RPMI7951 (cell line): ENCODE measurements around the gene SUCNR1. TPM values are rescaled to one million over a fixed set of nuclear protein-coding genes. Genes with fewer than 3 reads are reported as not detected.
A peak's percentile ranks its signal among the peaks of the same experiment; 100 is the strongest.
"Not testable (repeated sequence)": the region's sequence is repeated elsewhere in the genome, so short reads cannot be mapped to it uniquely, and the experiment has no call there.

Source experiments
- DNase-seq: peaks from one replicate; pipeline ENCODE4 v3.0.0-alpha.2; 2012; ENCODE audit warnings: low read depth
- total RNA-seq: library from RNA; depleted of rRNA; stranded (reverse); fragments of >200 nt; shearing (Covaris generic); gene quantifications from 2 replicates; pipeline ENCODE4 v1.2.3, GENCODE V29; 2014

Gene SUCNR1
- total RNA-seq, 1 experiment from 2014 or later, result 0.12 TPM

DNA sequence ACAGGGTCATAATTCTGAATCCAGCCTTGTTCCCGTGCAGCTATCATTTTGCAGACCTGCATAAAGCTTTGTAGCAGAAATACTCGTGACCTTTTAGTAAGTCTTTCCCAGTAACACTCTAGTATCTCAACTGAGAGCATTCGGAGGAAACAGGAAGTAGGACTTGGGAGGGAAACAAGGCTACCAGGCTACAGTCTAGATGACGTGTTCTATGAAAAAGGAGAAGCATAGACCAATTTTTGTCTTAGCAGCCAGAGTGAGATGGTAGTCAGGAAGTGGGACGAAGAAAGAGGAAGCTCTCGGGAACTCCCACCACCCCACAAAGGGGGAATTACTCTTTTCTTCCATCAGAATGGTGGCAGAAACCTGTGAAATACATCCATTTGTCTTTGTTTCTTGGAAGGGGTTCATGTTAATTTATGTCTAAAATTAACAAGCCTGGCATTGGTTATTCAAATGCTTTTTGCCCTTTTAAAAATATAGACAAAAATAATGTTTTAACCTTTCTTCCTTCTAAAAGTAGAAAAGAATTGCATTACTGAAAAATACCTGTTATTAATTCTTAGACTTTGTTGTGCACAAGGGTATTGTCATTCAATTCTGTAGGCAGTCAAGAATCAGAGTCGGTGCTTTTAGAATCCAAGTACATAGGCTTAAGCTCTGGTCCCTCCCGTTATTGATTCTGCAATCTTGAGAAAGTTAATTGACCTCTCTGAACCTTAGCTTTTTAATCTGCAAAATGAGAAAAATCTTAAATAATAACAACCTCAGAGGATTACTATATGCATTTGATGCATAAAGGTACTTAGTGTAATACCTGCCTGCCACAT, 1.6 kb upstream of the SUCNR1 start:
- DNase-seq, result peak; percentile 53

DNA sequence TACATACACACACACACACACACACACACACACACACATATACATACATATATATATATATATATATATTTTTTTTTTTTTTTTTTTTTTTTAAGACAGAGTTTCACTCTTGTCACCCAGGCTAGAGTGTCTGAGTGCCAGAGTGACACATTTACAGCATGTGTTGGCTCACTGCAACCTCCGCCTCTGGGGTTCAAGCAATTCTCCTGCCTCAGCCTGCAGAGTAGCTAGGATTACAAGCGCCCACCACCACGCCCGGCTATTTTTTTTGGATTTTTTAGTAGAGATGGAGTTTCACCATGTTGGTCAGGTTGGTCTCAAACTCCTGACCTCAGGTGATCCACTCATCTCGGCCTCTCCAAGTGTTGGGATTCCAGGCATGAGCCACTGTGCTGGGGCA, 636 bp downstream of the SUCNR1 start:
- DNase-seq, result not testable (repeated sequence)

DNA sequence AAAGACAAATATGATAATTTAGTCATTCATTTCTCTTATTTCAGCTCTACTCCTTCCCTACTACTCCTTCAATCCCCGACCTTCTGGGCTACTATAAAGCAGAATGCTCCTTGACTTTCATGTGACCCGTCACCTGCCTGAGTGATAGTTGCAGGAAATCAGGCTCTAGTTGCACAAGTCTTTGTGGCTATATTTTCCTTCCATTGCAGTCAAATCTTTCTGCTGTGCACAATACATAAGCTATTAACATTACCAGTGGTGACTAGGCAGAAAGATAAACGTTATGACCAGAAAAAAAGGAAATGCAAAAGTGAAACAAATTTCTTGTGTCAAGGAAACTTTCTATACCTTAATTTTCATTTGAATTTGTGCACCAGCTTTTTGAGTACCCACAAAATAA, 2.3 kb downstream of the SUCNR1 start:
- DNase-seq, result no peak

DNA sequence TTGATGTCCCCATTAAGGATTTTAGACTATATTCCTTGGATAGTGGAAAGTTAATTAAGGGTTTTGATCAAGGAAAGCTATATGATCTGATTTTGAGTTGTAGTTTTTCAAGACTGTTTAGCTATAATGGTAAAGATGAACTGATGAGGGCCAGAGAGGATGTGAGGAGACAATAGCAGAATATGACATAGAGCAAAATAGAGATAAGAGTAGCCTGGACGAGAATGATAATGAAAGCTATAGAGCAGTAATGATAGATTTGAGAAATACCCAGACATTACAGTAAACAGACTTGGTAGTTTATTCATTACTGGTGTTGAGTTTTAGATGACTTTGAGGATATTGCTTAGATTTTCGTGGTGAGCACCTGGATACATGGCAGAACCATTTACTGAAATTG, 3.8 kb downstream of the SUCNR1 start:
- no peak for DNase-seq

DNA sequence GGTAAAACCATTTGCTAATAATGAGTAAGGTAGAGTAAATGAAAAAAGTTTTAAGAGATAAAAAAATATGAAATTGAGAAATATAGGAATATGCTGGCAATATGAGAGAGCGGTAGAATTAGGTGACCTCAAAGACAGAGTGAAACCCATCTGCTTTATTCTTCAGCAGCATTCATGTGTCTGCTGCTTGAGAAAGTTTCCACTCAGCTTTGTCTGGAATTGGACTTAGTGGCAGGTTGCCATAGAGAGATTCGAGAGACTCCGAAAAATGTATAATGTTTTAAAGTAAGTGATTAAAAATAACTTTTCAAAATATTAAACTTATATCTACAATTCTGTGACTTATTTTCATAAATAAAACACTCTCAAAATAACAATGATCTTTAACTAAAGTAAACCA, 5.0 kb downstream of the SUCNR1 start:
- DNase-seq, result no peak

DNA sequence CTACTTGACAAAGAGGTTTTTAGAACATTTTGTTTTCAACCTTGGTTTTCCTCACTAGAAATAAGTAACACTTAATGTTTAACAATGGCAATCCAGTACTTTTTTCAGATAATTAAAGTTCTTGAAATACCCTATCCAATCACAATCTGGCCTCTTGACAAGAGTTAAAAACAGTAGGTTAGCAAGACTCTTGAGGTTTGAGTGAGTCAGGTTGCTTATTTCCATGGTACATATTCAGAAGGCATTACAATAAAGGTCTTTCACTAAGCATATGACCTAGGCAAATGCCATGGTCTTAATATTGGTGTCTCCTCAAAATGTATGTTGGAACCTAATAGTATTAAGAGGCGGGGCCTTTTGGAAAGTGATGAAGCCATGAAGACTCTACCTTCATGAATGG, 5.6 kb downstream of the SUCNR1 start:
- no peak for DNase-seq

DNA sequence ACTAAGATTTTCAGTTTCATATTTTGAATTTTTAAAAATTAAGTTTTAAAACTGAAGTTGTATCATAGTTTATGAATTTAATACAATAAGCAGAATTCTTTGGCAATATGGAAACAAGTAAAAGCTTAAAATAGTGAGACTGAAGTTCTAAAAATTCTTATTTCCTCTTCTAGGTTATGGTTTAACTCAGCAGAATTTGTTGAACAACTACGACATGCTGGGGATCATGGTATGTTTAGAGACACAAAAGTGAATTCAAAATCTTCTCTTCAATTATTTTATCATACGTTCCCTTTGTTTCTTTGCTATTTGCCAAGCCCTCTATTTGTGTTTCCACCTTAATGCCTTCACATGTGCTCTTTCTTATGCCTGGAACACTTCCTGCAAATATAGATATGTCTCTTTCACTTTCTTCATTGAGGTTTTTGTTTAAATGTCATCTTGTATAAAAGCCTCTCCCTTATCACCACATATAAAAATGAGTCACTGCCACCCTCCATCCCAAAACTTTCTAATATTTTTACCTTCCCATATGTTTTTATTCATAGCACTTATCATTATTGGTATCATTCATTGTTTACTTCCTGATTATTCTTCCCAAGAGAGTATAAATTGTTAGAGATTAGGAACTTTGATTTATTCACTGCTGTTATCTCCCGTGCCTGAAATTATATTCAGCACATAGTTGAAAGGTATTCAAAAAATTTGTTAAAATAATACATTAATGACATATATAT, 6.4 kb downstream of the SUCNR1 start:
- DNase-seq, result no peak

DNA sequence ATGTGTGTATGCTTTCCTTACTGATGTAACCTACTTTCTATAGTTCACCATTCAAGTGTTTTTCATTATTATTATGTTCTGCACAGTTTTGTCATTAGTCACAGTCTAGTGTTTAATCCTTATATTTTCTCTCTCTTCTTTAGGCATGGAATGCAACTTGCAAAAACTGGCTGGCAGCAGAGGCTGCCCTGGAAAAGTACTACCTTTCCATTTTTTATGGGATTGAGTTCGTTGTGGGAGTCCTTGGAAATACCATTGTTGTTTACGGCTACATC, 6.9 kb downstream of the SUCNR1 start:
- no peak for DNase-seq

DNA sequence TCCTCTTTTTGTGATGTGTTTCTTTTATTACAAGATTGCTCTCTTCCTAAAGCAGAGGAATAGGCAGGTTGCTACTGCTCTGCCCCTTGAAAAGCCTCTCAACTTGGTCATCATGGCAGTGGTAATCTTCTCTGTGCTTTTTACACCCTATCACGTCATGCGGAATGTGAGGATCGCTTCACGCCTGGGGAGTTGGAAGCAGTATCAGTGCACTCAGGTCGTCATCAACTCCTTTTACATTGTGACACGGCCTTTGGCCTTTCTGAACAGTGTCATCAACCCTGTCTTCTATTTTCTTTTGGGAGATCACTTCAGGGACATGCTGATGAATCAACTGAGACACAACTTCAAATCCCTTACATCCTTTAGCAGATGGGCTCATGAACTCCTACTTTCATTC, 7.7 kb downstream of the SUCNR1 start:
- no peak for DNase-seq

DNA sequence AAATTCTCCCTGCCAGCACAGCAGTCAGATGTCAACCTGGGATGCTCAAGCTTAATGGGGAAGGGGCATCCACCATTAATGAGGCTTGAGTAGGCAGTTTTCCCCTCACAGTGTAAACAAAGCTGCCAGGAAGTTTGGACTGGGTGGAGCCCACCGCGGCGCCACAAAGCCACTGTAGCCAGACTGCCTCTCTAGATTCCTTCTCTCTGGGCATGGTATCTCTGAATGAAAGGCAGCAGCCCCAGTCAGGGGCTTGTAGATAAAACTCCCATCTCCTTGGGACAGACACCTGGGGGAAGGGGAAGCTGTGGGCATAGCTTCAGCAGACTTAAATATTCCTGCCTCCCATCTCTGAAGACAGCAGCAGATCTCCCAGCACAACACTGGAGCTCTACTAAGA, 12.0 kb downstream of the SUCNR1 start:
- not testable (repeated sequence) for DNase-seq

DNA sequence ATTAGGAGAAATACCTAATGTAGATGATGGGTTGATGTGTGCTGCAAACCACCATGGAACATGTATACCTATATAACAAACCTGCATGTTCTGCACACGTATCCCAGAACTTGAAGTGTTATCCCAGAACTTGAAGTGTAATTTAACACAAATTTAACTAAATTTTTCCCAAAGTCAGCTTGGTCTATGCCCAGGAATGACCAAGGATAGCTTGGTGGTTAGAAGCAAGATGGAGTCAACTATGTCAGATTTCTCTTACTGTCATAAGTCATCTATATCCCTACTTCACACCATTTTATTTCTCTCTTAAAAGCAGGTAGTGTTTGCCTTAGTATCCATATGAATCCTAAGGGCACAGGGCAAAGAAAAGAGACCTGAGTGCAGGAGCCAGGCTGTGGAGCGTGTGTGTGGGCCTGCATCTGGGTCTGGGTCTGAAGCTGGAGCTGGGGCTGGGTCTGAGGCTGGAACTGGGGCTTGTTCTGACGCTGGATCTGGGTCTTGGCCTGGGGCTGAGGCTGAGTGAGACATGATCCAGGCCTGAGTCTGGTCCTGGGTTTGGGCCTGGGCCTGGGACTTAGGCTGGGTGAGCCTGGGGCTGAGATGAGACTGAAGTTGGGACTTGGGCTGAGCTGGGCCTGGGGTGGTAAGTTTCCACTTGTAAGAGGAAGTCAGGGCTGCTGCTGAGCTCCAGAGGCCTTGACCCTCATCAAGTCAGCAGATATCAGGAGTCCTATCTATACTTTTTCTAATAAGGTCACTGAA, 14.2 kb downstream of the SUCNR1 start:
- DNase-seq, result not testable (repeated sequence)

DNA sequence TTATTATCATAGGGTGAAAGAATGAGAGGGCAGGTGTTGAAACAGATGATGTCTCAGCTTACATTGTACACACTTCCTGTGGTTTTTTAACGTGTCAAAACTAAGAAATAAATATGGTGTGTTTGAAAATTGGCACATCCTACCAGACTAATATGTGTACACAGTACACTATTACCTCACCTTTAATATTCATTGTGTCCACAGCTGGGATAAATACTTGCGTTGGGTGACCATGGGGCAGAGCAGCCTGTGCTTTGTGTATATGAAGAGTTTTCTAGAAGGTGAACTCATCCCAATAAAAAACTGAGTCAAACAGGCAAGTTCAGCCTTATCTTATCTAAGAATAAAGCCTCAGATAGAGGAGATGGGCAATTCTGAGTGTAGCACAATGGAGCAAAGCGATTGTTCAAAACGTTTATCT, 17.3 kb downstream of the SUCNR1 start:
- no peak for DNase-seq

DNA sequence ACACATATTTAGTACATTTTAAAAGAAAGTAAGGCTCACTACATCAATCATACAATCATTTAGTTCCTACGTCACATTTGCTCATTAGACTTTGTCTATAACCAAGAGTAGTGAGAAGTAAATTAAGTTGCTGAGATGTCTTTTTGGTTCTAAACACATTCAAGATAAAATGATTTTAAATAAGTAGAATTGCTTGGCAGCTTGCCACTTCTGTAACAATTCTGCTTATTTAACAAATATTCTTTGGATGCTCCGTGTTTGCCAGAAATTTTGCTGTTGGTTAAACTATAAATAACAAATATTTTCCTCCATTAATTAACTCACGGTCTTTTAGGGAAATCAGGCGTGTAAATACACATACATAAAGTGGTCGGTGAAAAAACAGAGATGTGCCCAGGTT, 18.3 kb downstream of the SUCNR1 start:
- DNase-seq, result no peak

DNA sequence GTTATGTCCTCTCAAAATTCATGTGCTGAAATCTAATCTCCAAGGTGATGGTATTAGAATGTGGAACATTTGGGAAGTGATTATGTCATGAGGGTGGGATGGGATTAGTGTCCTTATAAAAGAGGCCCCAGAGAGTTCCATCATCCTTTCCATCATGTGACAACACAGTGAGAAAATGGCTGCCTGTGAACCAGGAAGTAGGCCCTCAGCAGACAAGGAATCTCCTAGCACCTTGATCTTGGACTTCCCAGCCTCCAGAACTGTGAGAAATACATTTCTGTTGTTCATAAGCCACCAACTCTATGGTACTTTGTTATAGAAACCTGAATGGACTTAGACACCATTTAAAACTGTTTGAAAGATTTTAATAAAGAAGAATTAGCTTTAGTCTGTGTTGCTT, 20.8 kb downstream of the SUCNR1 start:
- DNase-seq, result no peak

DNA sequence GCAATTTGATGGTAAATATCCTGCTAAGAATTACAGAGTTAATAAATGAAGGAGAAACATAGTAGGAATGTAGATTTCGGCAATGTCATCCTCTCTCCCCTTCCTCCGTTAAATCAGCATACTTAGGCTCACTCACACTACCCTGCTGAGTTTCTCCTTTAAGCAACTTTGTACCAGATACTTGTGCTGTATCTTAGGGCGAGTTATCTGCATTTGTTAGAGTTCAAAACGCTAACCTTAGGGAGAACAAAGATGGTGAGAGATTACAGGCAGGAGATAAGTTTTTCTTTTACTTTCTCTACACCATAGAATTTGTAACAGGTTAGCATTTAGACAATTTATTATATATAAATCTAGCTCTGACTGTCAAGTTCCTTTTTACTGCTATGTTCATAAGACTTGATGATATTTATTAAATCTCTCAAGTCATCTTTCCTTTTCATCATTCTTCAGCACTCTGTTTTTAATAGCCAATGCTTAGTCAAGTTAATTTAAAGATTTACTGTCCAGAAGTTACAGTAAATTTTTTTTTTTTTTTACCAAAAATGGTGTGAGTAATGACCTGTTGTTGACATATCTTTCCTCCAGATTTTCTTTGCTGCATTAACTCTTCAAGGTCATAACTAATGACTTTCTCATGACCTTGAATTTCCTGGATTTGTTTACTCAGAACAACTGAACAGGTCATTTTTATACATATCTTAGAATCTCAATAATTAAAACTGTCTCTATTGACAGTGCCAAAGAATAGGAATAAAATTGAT, 22.2 kb downstream of the SUCNR1 start:
- DNase-seq, result no peak

DNA sequence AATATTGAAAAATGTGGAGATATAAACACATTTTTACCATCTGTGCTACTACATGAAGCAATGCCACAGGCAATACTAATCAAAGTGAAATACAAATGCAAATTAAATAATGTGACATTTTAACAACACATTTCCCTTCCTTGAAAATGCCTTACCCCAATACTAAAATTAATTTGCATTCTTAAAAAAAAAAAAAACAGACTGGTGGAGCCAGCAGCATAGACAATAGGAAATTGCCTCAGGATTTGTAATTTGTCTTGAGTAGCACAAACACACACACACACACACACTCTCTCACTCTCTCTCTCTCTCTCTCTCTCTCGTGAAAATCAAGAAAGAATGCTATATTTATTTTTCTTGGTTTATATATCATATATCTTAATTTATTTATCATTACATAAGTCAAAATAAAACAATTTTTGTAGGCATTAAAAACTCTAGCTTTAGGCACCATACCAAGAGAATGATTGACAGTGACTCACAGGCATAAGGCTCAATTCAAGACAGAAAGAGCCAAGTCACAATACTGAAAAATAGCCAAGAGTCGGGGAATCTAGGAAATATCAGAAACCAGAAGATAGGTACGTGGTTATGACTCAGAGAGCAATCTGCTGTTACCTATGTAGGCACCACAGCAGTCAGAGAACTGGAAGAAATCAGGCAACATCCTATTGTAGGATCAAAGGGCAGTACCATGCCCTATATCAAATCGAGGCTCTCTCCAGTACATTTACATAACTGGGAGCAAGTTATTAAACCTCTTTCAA, 23.0 kb downstream of the SUCNR1 start:
- peak; percentile 62 for DNase-seq

DNA sequence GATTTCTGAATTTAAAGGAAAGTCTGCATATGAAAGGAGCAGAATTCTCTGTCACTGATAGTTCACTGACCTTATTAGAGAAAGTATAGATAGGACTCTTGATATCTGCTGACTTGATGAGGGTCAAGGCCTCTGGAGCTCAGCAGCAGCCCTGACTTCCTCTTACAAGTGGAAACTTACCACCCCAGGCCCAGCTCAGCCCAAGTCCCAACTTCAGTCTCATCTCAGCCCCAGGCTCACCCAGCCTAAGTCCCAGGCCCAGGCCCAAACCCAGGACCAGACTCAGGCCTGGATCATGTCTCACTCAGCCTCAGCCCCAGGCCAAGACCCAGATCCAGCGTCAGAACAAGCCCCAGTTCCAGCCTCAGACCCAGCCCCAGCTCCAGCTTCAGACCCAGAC, 24.7 kb downstream of the SUCNR1 start:
- not testable (repeated sequence) for DNase-seq

DNA sequence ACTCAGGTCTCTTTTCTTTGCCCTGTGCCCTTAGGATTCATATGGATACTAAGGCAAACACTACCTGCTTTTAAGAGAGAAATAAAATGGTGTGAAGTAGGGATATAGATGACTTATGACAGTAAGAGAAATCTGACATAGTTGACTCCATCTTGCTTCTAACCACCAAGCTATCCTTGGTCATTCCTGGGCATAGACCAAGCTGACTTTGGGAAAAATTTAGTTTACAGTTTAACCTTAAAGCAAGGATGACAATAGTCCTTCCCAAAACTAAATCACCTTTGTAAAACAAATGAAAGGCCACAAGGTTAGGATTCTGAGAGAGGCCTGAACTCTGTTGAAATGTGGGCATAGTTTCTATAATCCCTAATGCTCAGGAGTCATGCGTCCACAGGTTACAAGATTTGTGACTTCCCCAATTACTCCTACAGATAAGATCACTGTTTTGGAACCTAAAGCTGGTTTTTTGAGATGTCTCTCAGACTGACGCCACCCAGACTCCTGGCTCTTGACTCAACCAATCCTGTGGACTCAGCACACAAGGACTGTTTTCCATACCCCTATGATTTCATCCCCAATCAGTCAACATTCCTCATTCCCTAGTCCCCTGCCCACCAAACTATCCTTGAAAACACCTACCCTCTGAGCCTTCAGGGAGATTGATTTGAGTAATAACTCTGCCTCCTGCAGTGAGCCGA, 25.3 kb downstream of the SUCNR1 start:
- not testable (repeated sequence) for DNase-seq

DNA sequence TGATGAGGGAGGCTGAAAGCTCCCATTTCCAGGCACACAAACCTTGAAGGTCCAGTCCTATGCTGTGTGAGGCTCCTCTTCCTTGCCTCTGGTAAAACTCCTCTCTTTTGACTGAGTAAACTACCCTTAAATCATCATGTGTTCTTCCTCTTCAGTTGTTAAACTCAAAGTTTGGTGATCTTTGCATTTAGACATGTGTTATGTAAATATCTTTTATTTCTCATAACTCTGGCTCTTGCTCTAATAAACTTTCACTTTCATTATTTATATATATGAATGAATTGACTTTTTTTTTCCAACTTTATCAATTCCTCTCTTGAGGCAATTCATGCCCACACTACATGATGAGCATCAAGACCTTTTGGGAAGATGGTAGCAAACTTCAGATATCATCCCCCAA, 26.6 kb downstream of the SUCNR1 start:
- no peak for DNase-seq

DNA sequence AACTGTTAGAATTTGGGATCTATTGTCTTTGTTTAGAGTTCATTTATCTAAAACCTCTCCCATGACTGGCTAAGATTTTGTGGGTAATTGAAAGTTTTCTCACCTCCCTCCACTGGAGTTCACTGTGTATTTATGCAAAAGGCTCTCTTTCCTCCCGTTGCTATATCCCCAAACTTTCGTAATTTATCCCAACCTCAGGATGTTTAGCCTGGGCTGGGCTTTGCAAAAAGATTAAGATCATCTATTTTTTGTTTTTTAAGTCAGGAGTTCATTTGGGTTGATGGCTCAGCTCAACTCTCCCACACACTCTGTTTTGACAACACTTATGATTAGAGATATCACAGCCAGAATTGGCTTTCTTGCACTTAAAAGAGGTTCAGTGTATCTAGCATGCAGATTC, 27.0 kb downstream of the SUCNR1 start:
- peak; percentile 61 for DNase-seq
